HG03521 (cell line): ENCODE measurements around the gene CASQ1.

Experiments
- ATAC-seq: cut with Tn5 transposase; IDR thresholded peaks from one replicate; pipeline ENCODE4 v1.9.1; 2021; ENCODE audit warnings: mild to moderate bottlenecking, moderate library complexity; ENCODE audit not compliant: unreplicated experiment

CASQ1 gene

GRCh38 chr1:160189649-160190625, at the start of gene CASQ1:
CASQ1 (plus strand) TSS chr1:160190575; CDS start chr1:160190752, 177 bp downstream.
- no peak for ATAC-seq

GRCh38 chr1:160143695-160144094, 46.7 kb upstream of the CASQ1 start:
- ATAC-seq: no peak

DNA sequence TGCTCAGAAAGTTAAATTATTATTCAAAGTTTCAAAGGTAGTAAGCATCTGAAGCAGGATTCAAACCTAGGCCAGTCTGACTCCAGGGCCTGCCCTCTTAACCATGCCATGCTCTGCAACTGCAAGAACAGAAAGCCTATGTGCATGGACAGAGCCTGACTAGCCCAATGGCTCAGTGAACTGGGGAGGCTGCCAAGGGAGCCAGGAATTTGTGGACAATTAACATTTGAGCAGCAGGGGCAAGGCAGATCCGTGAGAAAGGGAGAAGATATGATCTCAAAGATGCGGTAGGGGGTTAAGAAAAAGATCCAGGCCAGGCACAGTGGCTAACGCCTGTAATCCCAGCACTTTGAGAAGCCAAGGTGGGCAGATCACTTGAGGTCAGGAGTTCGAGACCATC, 45.5 kb upstream of the CASQ1 start:
- no peak for ATAC-seq

DNA sequence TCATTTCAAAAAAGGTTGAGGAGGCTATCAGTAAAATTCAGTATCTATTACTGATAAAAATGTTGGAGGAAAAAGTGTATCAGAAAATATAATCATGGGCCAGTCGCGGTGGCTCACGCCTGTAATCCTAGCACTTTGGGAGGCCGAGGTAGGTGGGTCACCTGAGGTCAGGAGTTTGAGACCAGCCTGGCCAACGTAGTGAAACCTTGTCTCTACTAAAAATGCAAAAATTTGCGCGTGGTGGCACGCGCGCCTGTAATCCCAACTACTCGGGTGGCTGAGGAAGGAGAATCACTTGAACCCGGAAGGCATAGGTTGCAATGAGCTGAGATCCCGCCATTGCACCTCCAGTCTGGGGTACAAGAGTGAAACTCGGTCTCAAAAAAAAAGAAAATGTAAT, 44.3 kb upstream of the CASQ1 start:
- no peak for ATAC-seq

DNA sequence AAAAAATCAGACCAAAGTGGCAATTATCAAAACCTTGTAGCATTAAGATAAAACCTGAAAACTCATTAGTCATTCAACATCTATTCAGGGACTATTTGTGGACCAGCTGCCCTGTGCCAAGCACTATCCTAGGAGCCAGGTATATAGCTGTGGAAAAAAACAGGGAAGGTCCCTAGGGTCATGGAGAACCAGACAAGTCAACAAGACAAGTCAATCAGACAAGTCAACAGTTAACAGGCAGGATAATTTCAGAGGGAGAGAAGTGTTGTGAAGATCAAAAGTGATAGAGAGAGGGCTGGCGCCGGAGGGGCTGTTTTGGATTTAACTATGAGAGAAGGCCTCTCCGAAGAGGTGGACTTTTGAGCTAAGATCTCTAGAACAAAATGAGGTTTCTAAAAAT, 42.3 kb upstream of the CASQ1 start:
- ATAC-seq: no peak

DNA sequence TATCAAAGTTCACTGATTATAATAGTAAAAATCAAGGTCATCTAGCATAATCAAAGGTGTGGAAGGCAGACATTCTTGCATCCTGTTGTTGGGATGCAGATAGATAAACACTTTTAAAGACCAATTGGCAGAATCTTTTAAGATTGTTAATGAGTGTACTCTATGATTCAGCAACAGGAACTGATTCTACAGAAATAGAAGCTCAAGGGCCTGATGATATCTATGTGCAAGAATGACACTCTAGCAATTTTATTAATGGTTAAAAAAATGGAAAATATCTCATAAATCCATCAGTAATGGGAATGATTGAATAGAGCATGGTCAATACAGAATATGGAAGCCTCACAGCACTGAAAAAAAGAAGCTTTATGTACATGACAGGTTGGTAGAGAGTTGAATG, 41.1 kb upstream of the CASQ1 start:
- no peak for ATAC-seq

DNA sequence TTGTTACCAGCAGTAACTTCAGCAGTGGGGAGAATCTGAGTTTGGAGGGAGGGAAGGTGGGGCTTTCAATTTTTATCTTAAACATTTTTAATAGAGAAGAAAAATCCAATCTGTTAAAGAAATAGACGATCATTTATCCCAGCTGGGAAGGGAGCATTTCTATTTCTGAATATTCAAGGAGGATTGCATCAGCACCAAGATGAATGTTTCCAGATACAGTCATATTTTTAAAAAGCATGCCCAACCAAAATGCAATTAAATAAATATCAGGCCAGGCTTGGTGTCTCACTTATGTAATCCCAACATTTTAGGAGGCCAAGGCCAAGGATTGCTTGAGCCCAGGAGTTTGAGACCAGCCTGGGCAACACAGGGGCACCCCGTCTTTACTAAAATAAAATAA, 40.7 kb upstream of the CASQ1 start:
- ATAC-seq: no peak

- no peak for ATAC-seq
These were observed 39.1 kb upstream of the CASQ1 start, which contains the start of gene ATP1A4 for GRCh38 chr1:160151303-160151702. ATP1A4 (plus strand) TSS chr1:160151603; CDS start chr1:160152041, 438 bp downstream.

DNA sequence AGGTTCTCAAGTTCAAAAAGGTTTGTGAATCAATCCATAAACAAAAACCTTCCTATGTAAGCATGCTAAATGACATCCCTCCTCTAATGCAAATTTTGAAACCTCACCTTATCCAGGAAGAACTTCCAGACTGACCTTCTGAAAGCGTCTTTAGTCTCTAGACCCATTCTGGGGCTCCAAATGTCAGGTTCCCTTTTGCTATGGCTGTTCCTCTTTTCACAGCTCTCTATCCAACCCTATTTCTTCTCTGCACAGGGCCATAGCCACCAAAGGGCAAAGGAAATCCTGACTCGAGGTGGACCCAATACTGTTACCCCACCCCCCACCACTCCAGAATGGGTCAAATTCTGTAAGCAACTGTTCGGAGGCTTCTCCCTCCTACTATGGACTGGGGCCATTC, 35.6 kb upstream of the CASQ1 start:
- no peak for ATAC-seq

DNA sequence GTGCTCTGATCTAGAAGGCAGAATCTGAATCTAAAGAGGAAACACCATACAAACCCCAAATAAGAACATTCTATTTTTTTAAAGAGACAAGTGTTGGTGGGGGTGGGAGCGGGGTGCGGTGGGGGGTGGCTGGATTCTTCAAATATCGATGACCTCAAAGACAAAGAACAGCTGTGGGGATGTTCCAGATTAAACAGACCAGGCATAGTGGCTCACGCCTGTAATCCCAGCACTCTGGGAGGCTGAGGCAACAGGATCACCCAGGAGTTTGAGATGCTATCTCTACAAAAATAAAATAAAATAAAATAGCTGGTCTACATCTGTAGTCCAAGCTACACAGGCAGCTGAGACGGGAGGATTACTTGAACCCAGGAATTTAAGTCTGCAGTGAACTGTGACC, 34.0 kb upstream of the CASQ1 start:
- no peak for ATAC-seq

DNA sequence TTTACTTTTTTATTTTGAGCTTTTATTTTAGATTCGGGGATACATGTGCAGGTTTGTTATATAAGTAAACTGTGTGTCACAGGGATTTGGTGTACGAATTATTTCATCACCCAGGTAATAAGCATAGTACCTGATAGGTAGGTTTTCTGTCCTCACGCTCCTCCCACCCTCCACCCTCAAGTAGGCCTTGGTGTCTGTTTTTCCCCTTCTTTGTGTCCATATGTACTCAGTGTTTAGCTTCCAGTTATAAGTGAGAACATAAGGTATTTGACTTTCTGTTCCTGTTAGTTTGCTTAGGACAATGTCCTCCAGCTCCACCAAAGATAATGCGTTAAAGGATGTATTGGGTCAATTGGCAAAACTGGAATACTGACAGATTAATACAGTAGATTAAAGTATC, 33.2 kb upstream of the CASQ1 start:
- no peak for ATAC-seq

- ATAC-seq: no peak
These were observed 32.3 kb upstream of the CASQ1 start for GRCh38 chr1:160158031-160158430.

GRCh38 chr1:160158534-160158933, 31.8 kb upstream of the CASQ1 start:
- no peak for ATAC-seq

DNA sequence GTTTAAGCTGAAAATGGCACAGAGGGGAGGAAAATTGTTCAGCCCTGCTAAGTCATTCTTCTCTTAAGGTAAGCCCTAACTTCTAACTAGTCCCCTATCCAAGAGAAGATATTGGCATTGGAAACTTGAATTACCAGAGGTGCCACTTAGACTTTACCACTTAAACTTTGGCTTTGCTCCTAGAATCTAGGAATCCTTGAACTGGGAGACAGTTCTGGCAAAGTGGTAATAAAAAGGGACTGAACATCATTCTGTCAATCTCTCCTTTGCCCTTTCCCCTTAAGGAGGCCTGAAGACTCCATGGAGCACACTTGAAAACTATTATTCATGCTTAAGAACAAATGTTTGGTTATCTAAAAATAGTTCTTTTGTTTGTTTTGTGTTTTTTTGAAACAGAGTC, 30.5 kb upstream of the CASQ1 start:
- ATAC-seq: no peak

GRCh38 chr1:160161965-160162705, 28.2 kb upstream of the CASQ1 start:
- ATAC-seq: no peak

GRCh38 chr1:160162931-160163330, 27.4 kb upstream of the CASQ1 start:
- ATAC-seq: no peak

- ATAC-seq: no peak
These were observed 26.8 kb upstream of the CASQ1 start for GRCh38 chr1:160163615-160164014.

DNA sequence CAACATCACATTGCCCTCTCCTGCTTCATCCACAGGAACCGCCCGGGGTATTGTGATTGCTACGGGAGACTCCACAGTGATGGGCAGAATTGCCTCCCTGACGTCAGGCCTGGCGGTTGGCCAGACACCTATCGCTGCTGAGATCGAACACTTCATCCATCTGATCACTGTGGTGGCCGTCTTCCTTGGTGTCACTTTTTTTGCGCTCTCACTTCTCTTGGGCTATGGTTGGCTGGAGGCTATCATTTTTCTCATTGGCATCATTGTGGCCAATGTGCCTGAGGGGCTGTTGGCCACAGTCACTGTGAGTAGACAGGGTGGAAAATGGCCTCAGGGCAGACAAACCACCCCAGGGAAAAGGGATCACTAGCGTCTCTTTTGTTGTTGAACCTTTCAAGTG, 26.3 kb upstream of the CASQ1 start:
- no peak for ATAC-seq

DNA sequence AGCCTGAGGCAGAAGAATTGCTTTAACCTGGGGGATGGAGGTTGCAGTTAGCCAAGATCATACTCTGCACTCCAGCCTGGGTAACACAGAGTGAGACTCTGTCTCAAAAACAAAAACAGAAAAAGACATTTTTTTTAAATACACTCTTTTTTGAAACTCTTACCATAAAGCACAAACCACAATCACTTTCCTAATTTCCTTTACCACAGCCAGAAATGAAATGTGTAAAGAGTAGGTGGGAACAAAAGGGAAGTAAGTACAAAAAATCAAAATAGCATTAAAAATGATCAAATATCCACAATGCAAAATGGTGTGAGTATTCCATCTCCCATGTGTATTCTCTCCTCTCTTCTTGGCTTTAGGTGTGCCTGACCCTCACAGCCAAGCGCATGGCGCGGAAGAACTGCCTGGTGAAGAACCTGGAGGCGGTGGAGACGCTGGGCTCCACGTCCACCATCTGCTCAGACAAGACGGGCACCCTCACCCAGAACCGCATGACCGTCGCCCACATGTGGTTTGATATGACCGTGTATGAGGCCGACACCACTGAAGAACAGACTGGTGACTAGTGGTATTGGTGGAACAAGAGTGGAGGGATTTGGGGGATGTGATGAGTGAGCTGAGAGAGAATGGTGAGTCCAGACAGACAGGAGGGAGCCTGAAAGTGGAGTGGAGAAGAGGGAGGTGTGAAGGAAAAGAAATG, 24.1 kb upstream of the CASQ1 start:
- ATAC-seq: no peak

GRCh38 chr1:160167056-160167455, 23.3 kb upstream of the CASQ1 start:
- no peak for ATAC-seq

- ATAC-seq: no peak
These were observed 22.8 kb upstream of the CASQ1 start for GRCh38 chr1:160167580-160167979.
